GM12892 (cell line): ENCODE data around the gene PARD3.

Experiments used
- POLR2A ChIP-seq: IDR thresholded peaks from 2 replicates; pipeline ENCODE4 v1.6.1; 2011; ENCODE audit warnings: low read depth, low read length, control low read depth
- POLR2AphosphoS5 ChIP-seq: IDR thresholded peaks from 2 replicates; pipeline ENCODE4 v1.6.1; 2011; ENCODE audit warnings: low read depth, low read length, control low read depth
- TAF1 ChIP-seq: IDR thresholded peaks from 2 replicates; pipeline ENCODE4 v1.6.1; 2011; ENCODE audit warnings: low read depth, mild to moderate bottlenecking, control low read depth, low read length, borderline replicate concordance

DNA sequence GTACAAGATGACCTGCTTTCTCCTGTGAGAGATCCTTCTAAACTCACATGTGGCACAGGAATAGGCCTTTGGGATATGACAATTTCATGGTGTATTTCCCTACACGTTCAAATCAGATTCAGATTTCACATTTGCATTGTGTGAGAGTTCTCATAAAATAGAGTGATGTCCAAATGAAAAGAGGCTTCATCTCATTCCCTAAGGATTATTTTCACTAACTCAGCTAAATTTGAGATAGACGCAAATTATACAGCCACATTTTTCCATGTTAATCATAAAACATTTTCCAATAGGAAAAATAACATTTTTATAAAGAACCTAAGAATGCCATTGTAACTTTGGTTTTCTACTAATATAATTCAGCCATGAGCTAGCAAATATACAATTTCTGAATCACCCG, 35.5 kb upstream of the PARD3 start:
- TF ChIP-seq TAF1 (no peak), POLR2AphosphoS5 (no peak), POLR2A (no peak)
